HFF-Myc (cell line): ENCODE measurements around the gene INVS.

Experiments used
- DNase-seq: peaks from one replicate; pipeline ENCODE4 v3.0.0-alpha.2; 2011; ENCODE audit warnings: low read depth; ENCODE audit errors: extremely low read depth
- H3K4me3 ChIP-seq: replicated peaks from 2 replicates; pipeline ENCODE4 v1.5.1; 2011; ENCODE audit warnings: low read depth, mild to moderate bottlenecking, control low read depth, low read length
- TF ChIP-seq, protein P1 (sequence below): IDR thresholded peaks from 2 replicates; pipeline ENCODE4 v1.5.1; 2012; ENCODE audit warnings: mild to moderate bottlenecking, low read depth, low read length, control low read depth; ENCODE audit errors: missing control alignments

INVS gene, protein sequence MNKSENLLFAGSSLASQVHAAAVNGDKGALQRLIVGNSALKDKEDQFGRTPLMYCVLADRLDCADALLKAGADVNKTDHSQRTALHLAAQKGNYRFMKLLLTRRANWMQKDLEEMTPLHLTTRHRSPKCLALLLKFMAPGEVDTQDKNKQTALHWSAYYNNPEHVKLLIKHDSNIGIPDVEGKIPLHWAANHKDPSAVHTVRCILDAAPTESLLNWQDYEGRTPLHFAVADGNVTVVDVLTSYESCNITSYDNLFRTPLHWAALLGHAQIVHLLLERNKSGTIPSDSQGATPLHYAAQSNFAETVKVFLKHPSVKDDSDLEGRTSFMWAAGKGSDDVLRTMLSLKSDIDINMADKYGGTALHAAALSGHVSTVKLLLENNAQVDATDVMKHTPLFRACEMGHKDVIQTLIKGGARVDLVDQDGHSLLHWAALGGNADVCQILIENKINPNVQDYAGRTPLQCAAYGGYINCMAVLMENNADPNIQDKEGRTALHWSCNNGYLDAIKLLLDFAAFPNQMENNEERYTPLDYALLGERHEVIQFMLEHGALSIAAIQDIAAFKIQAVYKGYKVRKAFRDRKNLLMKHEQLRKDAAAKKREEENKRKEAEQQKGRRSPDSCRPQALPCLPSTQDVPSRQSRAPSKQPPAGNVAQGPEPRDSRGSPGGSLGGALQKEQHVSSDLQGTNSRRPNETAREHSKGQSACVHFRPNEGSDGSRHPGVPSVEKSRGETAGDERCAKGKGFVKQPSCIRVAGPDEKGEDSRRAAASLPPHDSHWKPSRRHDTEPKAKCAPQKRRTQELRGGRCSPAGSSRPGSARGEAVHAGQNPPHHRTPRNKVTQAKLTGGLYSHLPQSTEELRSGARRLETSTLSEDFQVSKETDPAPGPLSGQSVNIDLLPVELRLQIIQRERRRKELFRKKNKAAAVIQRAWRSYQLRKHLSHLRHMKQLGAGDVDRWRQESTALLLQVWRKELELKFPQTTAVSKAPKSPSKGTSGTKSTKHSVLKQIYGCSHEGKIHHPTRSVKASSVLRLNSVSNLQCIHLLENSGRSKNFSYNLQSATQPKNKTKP

DNA sequence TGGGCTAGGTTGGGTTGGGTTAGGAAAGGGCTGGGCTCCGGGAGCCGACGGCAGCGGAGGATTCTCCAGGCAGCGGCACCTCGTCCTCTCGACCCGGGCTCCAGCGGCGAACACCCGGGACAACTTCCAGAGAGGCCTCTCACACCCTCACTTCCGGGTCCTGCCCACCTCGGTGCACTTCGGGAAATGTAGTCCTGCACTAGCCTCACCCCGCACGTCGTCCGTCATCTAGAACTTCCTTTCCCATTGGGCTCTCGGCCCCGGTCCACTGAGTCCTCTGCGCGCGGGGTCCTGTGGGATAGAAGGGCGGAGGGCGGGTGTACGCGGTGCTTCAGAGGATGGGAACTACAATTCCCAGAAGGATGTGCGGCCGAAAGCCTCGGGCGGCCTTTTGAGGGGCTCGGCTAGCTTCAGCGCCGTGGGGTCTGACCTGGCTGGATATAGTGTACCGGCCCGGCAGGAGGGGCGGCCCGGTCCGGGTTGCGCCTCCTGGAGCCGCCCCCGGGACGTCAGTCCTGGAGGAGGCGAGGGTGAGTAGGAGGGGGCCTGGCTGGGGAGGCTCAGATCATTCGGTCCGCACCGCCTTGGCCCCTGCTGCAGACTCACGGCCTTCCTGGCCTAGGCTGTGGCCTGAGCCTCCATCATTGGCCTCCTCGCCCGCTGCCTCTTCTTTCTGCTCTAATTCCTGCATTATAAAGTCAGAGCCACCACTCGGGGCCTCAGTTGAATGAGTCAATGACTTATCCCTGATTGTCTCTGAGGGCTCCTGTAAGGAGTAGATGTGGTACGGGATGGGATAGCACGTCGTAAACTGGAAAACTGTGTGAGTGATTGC, at the start of gene INVS, which contains the start of gene ERP44:
Gene INVS, plus strand, starts transcription at position 357 of the 835 bp plus-strand sequence. CDS start 5,279 bp downstream, outside the sequence.
Gene ERP44, minus strand, starts transcription at position 114 of the 835 bp plus-strand sequence. CDS start 160 bp downstream, outside the sequence.
- peak within 1 kb of the TSS; percentile 83 for H3K4me3 ChIP-seq
- TF ChIP-seq, protein P1, sequence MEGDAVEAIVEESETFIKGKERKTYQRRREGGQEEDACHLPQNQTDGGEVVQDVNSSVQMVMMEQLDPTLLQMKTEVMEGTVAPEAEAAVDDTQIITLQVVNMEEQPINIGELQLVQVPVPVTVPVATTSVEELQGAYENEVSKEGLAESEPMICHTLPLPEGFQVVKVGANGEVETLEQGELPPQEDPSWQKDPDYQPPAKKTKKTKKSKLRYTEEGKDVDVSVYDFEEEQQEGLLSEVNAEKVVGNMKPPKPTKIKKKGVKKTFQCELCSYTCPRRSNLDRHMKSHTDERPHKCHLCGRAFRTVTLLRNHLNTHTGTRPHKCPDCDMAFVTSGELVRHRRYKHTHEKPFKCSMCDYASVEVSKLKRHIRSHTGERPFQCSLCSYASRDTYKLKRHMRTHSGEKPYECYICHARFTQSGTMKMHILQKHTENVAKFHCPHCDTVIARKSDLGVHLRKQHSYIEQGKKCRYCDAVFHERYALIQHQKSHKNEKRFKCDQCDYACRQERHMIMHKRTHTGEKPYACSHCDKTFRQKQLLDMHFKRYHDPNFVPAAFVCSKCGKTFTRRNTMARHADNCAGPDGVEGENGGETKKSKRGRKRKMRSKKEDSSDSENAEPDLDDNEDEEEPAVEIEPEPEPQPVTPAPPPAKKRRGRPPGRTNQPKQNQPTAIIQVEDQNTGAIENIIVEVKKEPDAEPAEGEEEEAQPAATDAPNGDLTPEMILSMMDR: no peak
- peak; percentile 98 for DNase-seq

DNA sequence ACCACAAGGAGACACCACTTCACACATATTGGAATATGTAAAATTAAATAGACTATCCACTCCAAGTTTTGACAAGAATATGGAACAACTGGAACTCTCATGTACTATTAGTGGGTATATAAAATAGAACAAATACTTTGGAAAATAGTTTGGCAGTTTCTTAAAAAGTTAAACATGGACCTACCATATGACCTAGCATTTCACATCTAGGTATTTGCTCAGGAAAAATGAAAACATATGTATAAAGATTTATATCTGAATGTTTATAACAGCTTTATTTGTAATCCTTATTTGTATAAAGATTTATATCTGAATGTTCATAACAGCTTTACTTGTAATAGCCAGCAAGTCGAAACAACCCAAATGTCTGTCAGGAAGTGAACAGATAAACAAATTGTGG, 49.5 kb upstream of the INVS start:
- no peak overlapping the region for H3K4me3 ChIP-seq
- DNase-seq: no peak
- TF ChIP-seq, protein P1: no peak

DNA sequence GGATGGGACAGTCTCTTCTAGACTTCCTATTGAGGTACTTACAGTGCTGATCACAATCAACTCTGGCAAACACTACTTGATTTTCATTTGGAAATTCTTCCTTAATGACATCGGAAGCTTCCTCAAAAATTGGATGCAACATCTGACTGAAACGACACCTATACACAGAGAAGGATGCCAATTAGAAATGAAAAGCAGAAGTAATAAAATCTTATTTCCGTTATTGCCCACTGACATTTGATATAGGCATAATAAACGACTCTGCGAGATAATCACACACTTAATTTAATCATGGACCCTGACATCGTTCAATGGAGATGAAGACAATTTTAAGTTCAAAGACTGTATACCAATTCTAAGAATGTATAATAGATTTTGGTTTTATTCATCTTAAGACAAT, 46.7 kb upstream of the INVS start:
- TF ChIP-seq, protein P1: no peak
- no peak for DNase-seq
- no peak overlapping the region for H3K4me3 ChIP-seq

DNA sequence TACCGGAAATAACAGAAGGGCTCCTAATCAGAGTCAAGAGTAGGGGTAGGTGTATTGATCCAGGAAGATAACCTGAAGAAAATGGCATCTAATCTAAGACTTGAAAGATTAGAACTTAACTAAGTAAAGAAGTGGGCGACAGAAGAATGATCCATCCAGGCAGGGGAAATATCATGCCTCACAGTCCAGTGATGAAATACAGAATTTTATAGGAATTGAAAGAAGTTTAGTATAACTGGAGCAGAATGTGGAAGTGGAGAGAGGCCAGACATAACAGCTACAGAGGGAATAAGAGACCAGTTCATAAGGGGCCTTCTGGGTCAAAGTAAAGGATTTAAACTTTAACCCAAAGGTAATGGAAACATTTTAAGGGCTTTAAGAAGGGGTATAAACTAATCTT, 42.5 kb upstream of the INVS start:
- TF ChIP-seq, protein P1: no peak
- no peak overlapping the region for H3K4me3 ChIP-seq
- DNase-seq: no peak

DNA sequence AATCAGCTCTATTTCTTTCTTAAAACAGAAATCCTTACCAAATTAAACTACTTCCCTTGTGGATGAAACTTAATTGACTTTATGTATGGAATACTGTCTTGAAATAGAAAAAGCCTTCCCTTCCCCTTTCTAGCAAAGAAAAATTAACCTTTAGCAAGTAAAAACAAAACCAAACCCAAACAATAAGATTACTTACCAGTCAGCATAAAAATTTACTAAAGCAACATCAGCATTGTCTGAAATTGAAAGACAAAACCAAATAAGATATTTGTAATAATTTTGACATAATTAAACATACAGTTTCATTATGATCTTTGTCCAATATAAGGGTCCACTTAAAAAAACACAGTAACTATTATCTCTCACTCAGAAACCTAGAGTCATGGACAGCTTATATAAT, 41.4 kb upstream of the INVS start:
- no peak for DNase-seq
- H3K4me3 ChIP-seq: no peak overlapping the region
- TF ChIP-seq, protein P1: no peak
